Ishikawa (cell line): ENCODE results near the gene DHCR7.

Experiments used
- CEBPB ChIP-seq: IDR thresholded peaks from 2 replicates; pipeline ENCODE4 v1.6.1; 2012
- CREB1 ChIP-seq: IDR thresholded peaks from 2 replicates; pipeline ENCODE4 v1.6.1; 2012; ENCODE audit warnings: low read depth
- EGR1 ChIP-seq: IDR thresholded peaks from 2 replicates; pipeline ENCODE4 v1.6.1; 2012
- EP300 ChIP-seq: IDR thresholded peaks from 2 replicates; pipeline ENCODE4 v1.6.1; 2012; ENCODE audit warnings: borderline replicate concordance
- FOXM1 ChIP-seq: IDR thresholded peaks from 2 replicates; pipeline ENCODE4 v1.6.1; 2012; ENCODE audit warnings: low read depth, borderline replicate concordance
- MAX ChIP-seq: IDR thresholded peaks from 2 replicates; pipeline ENCODE4 v1.6.1; 2012
- NFIC ChIP-seq: IDR thresholded peaks from 2 replicates; pipeline ENCODE4 v1.6.1; 2012
- RAD21 ChIP-seq: IDR thresholded peaks from 2 replicates; pipeline ENCODE4 v1.6.1; 2012; ENCODE audit warnings: low read depth
- REST ChIP-seq: IDR thresholded peaks from 2 replicates; pipeline ENCODE4 v1.6.1; 2012; ENCODE audit warnings: low read depth, mild to moderate bottlenecking
- TAF1 ChIP-seq: IDR thresholded peaks from 2 replicates; pipeline ENCODE4 v1.6.1; 2012; ENCODE audit warnings: low read depth, mild to moderate bottlenecking
- TCF12 ChIP-seq: IDR thresholded peaks from 2 replicates; pipeline ENCODE4 v1.6.1; 2012; ENCODE audit warnings: low read depth
- TEAD4 ChIP-seq: IDR thresholded peaks from 2 replicates; pipeline ENCODE4 v1.6.1; 2012
- YY1 ChIP-seq: IDR thresholded peaks from 2 replicates; pipeline ENCODE4 v1.6.1; 2012; ENCODE audit warnings: low read depth
- ZBTB7A ChIP-seq: IDR thresholded peaks from 2 replicates; pipeline ENCODE4 v1.6.1; 2012; ENCODE audit warnings: low read depth
- TF ChIP-seq, protein P1 (sequence below): IDR thresholded peaks from 2 replicates; pipeline ENCODE4 v1.6.1; 2012

The DHCR7 gene

DNA sequence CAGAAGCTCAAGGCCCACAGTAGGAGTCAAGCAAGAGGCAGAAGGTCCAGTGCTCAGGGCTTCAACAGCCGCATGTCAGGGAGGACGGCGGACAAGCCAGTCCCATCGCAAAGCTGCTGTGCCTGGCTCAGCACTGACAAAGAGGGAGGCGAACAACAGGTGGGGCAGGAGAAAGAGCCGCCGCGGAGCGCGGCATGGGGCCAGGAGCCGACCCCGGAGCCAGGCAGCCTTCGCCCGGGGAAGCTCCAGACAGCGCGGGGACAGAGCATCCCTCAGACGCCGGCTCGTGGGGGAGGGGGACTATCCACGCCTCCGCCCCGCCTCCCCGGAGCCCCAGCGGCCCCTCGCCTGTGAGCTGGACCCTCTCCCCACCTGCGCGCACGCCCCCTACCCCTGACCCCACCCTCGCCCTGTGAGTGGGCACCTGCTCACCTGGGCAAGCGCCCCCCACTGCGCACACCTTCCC is 369 bp downstream of the DHCR7 start:
- TF ChIP-seq TAF1, result no peak

GRCh38 chr11:71446942-71447688 is 1.1 kb downstream of the DHCR7 start:
- TF ChIP-seq CREB1 (no peak), MAX (no peak), EP300 (no peak), CEBPB (0 out of 2 replicates have a peak, but pooled peaks have one; percentile 17)

- no peak for TF ChIP-seq REST
- TF ChIP-seq CEBPB, result no peak
- TF ChIP-seq RAD21, result no peak
- no peak for TF ChIP-seq FOXM1
- TF ChIP-seq, protein P1, sequence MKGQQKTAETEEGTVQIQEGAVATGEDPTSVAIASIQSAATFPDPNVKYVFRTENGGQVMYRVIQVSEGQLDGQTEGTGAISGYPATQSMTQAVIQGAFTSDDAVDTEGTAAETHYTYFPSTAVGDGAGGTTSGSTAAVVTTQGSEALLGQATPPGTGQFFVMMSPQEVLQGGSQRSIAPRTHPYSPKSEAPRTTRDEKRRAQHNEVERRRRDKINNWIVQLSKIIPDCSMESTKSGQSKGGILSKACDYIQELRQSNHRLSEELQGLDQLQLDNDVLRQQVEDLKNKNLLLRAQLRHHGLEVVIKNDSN, result no peak
- no peak for TF ChIP-seq NFIC
Measured at GRCh38 chr11:71446150-71446549, 2.0 kb downstream of the DHCR7 start.

- TF ChIP-seq CEBPB (no peak), EP300 (no peak), MAX (no peak), TCF12 (no peak), YY1 (no peak)
Measured at GRCh38 chr11:71444811-71445210, 3.4 kb downstream of the DHCR7 start.

DNA sequence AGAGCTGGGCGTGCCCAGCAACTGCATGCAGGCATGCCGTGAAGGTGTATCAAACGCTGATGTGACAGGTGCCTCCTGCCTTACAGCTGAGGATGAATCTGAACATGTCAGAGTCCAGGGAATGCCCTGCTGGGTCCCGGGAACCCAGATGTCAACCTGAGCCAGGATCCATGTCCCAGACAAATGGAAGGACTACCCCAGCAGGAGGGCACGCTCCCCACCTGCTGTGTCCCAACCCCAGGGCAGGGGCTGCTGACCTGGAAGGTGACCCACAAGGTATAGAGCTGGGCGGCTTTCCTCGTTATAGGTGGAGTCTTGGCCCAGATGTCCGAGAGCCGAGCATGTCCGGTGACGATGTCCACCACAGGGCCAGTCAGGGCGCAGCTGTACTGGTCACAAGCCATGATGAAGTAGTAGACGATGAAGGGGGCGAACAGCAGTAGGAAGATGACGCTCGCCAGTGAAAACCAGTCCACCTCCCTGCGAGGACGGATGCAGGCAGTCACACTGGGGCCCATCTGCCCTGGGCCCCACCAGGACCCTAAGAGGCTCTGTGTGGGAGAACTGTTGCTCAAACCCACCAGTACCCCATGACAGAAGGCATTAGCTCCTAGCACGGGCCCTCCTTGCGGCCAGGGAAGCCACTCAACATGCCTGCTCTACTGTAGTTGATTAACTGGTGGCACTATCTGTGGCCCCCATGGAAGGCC is 4.3 kb downstream of the DHCR7 start:
- TF ChIP-seq CEBPB, result no peak
- no peak for TF ChIP-seq MAX
- TF ChIP-seq EGR1, result no peak
- no peak for TF ChIP-seq EP300
- no peak for TF ChIP-seq FOXM1
- no peak for TF ChIP-seq NFIC
- TF ChIP-seq RAD21, result no peak
- TF ChIP-seq REST, result no peak
- TF ChIP-seq TEAD4, result no peak
- TF ChIP-seq, protein P1, result no peak
- no peak for TF ChIP-seq TAF1
- TF ChIP-seq TCF12, result no peak
- TF ChIP-seq CREB1, result no peak
- no peak for TF ChIP-seq YY1
- no peak for TF ChIP-seq ZBTB7A

- no peak for TF ChIP-seq NFIC
- no peak for TF ChIP-seq ZBTB7A
- TF ChIP-seq CEBPB, result no peak
- no peak for TF ChIP-seq TAF1
- TF ChIP-seq MAX, result no peak
- TF ChIP-seq TEAD4, result no peak
- TF ChIP-seq CREB1, result no peak
- TF ChIP-seq, protein P1, result no peak
- no peak for TF ChIP-seq REST
- TF ChIP-seq EP300, result no peak
- TF ChIP-seq EGR1, result no peak
Measured at GRCh38 chr11:71442880-71443279, 5.3 kb downstream of the DHCR7 start.
